Transverse colon (tissue), 4 donors: Measurements from ENCODE around the gene RBPJ.

Source experiments
- EP300 ChIP-seq: sonication (generic); formaldehyde crosslinking; IDR thresholded peaks from one replicate; pipeline ENCODE4 v1.6.1; 2017; ENCODE audit warnings: antibody characterized with exemption, low read depth
- POLR2A ChIP-seq: fragments of 450-650 bp; IDR thresholded peaks from one replicate; pipeline ENCODE4 v1.6.1; 2016; ENCODE audit warnings: antibody characterized with exemption, mild to moderate bottlenecking, moderate library complexity
- POLR2AphosphoS5 ChIP-seq, 3 donors: sonication (generic); formaldehyde crosslinking; IDR thresholded peaks; one replicate each; pipeline ENCODE4 v1.6.1; 2016; ENCODE audit warnings: antibody characterized with exemption in 3 of 3
- TF ChIP-seq, protein P1 (sequence below), 5 experiments: fragments of 200-600 bp in 3 of 5; fragments of 450-650 bp in 2 of 5; sonication (generic) in 3 of 5; IDR thresholded peaks; 1 replicate in 2 of 5; 2 replicates in 3 of 5; pipeline ENCODE4 v1.5.1; 2016 to 2017; ENCODE audit warnings: antibody characterized with exemption in 5 of 5, inconsistent platforms in 3 of 5, mild to moderate bottlenecking in 2 of 5, moderate library complexity in 1 of 5

DNA sequence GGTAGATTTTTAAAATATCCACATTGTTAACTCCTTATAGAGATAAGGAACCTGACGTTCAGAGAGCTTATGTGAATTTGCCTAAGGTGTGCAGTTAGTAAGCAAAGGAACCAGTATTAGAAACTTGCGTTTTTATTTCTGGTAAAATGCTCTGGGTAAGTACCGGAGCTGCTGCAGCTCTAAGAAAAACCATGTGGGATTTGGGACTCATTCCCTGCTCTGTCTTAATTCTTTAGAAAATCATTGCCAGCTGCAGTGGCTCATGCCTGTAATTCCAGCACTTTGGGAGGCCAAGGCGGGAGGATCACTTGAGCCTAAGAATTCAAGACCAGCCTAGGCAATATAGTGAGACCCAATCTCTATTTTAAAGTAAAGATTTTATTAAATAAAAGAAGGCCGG is 163.7 kb downstream of the RBPJ start:
- TF ChIP-seq, protein P1, sequence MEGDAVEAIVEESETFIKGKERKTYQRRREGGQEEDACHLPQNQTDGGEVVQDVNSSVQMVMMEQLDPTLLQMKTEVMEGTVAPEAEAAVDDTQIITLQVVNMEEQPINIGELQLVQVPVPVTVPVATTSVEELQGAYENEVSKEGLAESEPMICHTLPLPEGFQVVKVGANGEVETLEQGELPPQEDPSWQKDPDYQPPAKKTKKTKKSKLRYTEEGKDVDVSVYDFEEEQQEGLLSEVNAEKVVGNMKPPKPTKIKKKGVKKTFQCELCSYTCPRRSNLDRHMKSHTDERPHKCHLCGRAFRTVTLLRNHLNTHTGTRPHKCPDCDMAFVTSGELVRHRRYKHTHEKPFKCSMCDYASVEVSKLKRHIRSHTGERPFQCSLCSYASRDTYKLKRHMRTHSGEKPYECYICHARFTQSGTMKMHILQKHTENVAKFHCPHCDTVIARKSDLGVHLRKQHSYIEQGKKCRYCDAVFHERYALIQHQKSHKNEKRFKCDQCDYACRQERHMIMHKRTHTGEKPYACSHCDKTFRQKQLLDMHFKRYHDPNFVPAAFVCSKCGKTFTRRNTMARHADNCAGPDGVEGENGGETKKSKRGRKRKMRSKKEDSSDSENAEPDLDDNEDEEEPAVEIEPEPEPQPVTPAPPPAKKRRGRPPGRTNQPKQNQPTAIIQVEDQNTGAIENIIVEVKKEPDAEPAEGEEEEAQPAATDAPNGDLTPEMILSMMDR (IDR thresholded peaks at IDR 0.05): no peak
- TF ChIP-seq POLR2AphosphoS5 (IDR thresholded peaks at IDR 0.05) (no peak), POLR2A (no peak), EP300 (no peak)
